22Rv1 (cell line): ENCODE results near the gene TCTN2.

Experiments
- ZFX ChIP-seq: fragments of 450-650 bp; IDR thresholded peaks from 2 replicates; pipeline ENCODE4 v1.6.1; 2017; ENCODE audit warnings: antibody characterized with exemption, borderline replicate concordance
- TF ChIP-seq, protein P1 (sequence below): fragments of 450-650 bp; IDR thresholded peaks from 2 replicates; pipeline ENCODE4 v1.5.1; 2017; ENCODE audit warnings: mild to moderate bottlenecking

GRCh38 chr12:123748161-123748560 lies 77.2 kb downstream of the TCTN2 start:
- TF ChIP-seq, protein P1, sequence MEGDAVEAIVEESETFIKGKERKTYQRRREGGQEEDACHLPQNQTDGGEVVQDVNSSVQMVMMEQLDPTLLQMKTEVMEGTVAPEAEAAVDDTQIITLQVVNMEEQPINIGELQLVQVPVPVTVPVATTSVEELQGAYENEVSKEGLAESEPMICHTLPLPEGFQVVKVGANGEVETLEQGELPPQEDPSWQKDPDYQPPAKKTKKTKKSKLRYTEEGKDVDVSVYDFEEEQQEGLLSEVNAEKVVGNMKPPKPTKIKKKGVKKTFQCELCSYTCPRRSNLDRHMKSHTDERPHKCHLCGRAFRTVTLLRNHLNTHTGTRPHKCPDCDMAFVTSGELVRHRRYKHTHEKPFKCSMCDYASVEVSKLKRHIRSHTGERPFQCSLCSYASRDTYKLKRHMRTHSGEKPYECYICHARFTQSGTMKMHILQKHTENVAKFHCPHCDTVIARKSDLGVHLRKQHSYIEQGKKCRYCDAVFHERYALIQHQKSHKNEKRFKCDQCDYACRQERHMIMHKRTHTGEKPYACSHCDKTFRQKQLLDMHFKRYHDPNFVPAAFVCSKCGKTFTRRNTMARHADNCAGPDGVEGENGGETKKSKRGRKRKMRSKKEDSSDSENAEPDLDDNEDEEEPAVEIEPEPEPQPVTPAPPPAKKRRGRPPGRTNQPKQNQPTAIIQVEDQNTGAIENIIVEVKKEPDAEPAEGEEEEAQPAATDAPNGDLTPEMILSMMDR, result no peak
- TF ChIP-seq ZFX, result no peak
